ENCODE measurements around the gene RAB40B.
A peak's percentile ranks its signal among the peaks of the same experiment; 100 is the strongest.
"Not testable (repeated sequence)": the region's sequence is repeated elsewhere in the genome, so short reads cannot be mapped to it uniquely, and the experiment has no call there.

The RAB40B gene

GRCh38 chr17:82668631-82669099, 29.8 kb downstream of the RAB40B start:
- DNase-seq (ENCODE audit: low read depth in 4 of 4, low spot score in 1 of 4) = peak in 3 of 4 experiments; percentile 14 to 42 (median 37)

GRCh38 chr17:82668024-82668630, 30.4 kb downstream of the RAB40B start:
- DNase-seq (ENCODE audit: low read depth in 4 of 4, low spot score in 1 of 4) = no peak

- no peak for DNase-seq (ENCODE audit: low read depth in 4 of 4, low spot score in 1 of 4)
These were observed 30.9 kb downstream of the RAB40B start for GRCh38 chr17:82667668-82668000.

GRCh38 chr17:82666931-82667667, 31.4 kb downstream of the RAB40B start:
- DNase-seq (ENCODE audit: low read depth in 4 of 4, low spot score in 1 of 4) = no peak

GRCh38 chr17:82665891-82666290, 32.6 kb downstream of the RAB40B start:
- DNase-seq (ENCODE audit: low read depth in 4 of 4, low spot score in 1 of 4) = no peak

GRCh38 chr17:82665217-82665616, 33.3 kb downstream of the RAB40B start:
- DNase-seq (ENCODE audit: low read depth in 4 of 4, low spot score in 1 of 4) = no peak

GRCh38 chr17:82664701-82665182, 33.8 kb downstream of the RAB40B start:
- DNase-seq (ENCODE audit: low read depth in 4 of 4, low spot score in 1 of 4) = no peak

GRCh38 chr17:82664276-82664575, 34.3 kb downstream of the RAB40B start:
- no peak for DNase-seq (ENCODE audit: low read depth in 4 of 4, low spot score in 1 of 4)

GRCh38 chr17:82663381-82664275, 34.9 kb downstream of the RAB40B start:
- no peak for DNase-seq (ENCODE audit: low read depth in 4 of 4, low spot score in 1 of 4)

- DNase-seq (ENCODE audit: low read depth in 4 of 4, low spot score in 1 of 4) = no peak
These were observed 35.7 kb downstream of the RAB40B start for GRCh38 chr17:82662711-82663261.

GRCh38 chr17:82661717-82662683, 36.5 kb downstream of the RAB40B start:
- no peak for DNase-seq (ENCODE audit: low read depth in 4 of 4, low spot score in 1 of 4)

- DNase-seq (ENCODE audit: low read depth in 4 of 4, low spot score in 1 of 4) = no peak
These were observed 38.6 kb downstream of the RAB40B start for GRCh38 chr17:82659886-82660285.

- no peak for DNase-seq (ENCODE audit: low read depth in 4 of 4, low spot score in 1 of 4)
These were observed 39.6 kb downstream of the RAB40B start for GRCh38 chr17:82658796-82659452.

GRCh38 chr17:82658331-82658730, 40.2 kb downstream of the RAB40B start:
- no peak for DNase-seq (ENCODE audit: low read depth in 4 of 4, low spot score in 1 of 4)

- DNase-seq (ENCODE audit: low read depth in 4 of 4, low spot score in 1 of 4) = no peak
These were observed 40.6 kb downstream of the RAB40B start for GRCh38 chr17:82657926-82658325.

GRCh38 chr17:82656266-82656665, 42.2 kb downstream of the RAB40B start:
- DNase-seq (ENCODE audit: low read depth in 4 of 4, low spot score in 1 of 4) = no peak

GRCh38 chr17:82655523-82655922, 43.0 kb downstream of the RAB40B start:
- no peak for DNase-seq (ENCODE audit: low read depth in 4 of 4, low spot score in 1 of 4)

- no peak for DNase-seq (ENCODE audit: low read depth in 4 of 4, low spot score in 1 of 4)
These were observed 43.4 kb downstream of the RAB40B start for GRCh38 chr17:82655038-82655479.

GRCh38 chr17:82654611-82655010, 43.9 kb downstream of the RAB40B start:
- not testable (repeated sequence) for DNase-seq (ENCODE audit: low read depth in 4 of 4, low spot score in 1 of 4)
